H1 (cell line): ENCODE data around the gene TUBA3C. TPM values are rescaled to one million over a fixed set of nuclear protein-coding genes. Genes with fewer than 3 reads are reported as not detected.

Source experiments
- JUN ChIP-seq: IDR thresholded peaks from 2 replicates; pipeline ENCODE4 v1.6.1; 2011; ENCODE audit warnings: low read depth, mild to moderate bottlenecking, improper control_type of control experiment, low read length
- SP4 ChIP-seq: IDR thresholded peaks from 2 replicates; pipeline ENCODE4 v1.6.1; 2012; ENCODE audit warnings: low read length, inconsistent platforms
- polyA plus RNA-seq, 7 experiments: library from polyadenylated mRNA; depleted of rRNA in 3 of 7; stranded (reverse) in 5 of 7; unstranded in 2 of 7; fragments of >200 nt in 5 of 7; fragments of 200-250 nt in 2 of 7; gene quantifications; 1 replicate in 5 of 7; 2 replicates in 1 of 7; 4 replicates in 1 of 7; pipeline versions ENCODE4 v1.2.1 to v1.2.3, GENCODE V29; 2011 to 2013; ENCODE audit warnings: missing spikeins in 2 of 7, mixed read lengths in 2 of 7
- total RNA-seq: library from RNA; stranded (reverse); fragmentation: NEBNext Ultra II Directional; extraction: Animal tissue kit (Norgen Biotek cat#: 25700); gene quantifications from 2 replicates; pipeline ENCODE4 v1.2.1, GENCODE V29; 2021

TUBA3C gene
- total and polyA plus RNA-seq, 2 of the 8 experiments (the other 6 are each of a cell fraction or from before 2014, with no cell fraction given), result not detected

- no peak for TF ChIP-seq JUN
- TF ChIP-seq SP4, result no peak
These were observed 30.9 kb downstream of the TUBA3C start (continued) for GRCh38 chr13:19150712-19151228.
